Ascending aorta (tissue), 2 donors: Measurements from ENCODE around the gene NHLRC3. TPM values are rescaled to one million over a fixed set of nuclear protein-coding genes. Genes with fewer than 3 reads are reported as not detected.
"Not testable (repeated sequence)": the region's sequence is repeated elsewhere in the genome, so short reads cannot be mapped to it uniquely, and the experiment has no call there.

Experiments used
- DNase-seq, 2 donors: peaks; one replicate each; pipeline ENCODE4 v3.0.0-alpha.2; 2019; ENCODE audit warnings: low spot score in 2 of 2
- H3K27ac ChIP-seq, 2 donors: fragments of 200-600 bp; sonication (generic); one replicate each; pipeline ENCODE4 v1.5.1; 2016 to 2017; ENCODE audit warnings: mild to moderate bottlenecking in 1 of 2
- H3K27me3 ChIP-seq: fragments of 200-600 bp; sonication (generic); one replicate; pipeline ENCODE4 v1.5.1; 2017
- H3K36me3 ChIP-seq, 2 donors: fragments of 200-600 bp; sonication (generic); one replicate each; pipeline ENCODE4 v1.5.1; 2016
- H3K4me1 ChIP-seq, 2 donors: fragments of 200-600 bp; sonication (generic); one replicate each; pipeline ENCODE4 v1.5.1; 2016 to 2017; ENCODE audit warnings: mild to moderate bottlenecking in 1 of 2
- H3K4me3 ChIP-seq, 2 donors: fragments of 200-600 bp; sonication (generic); one replicate each; pipeline ENCODE4 v1.5.1; 2016 to 2017; ENCODE audit warnings: mild to moderate bottlenecking in 1 of 2
- H3K9me3 ChIP-seq, 2 donors: fragments of 200-600 bp; sonication (generic); one replicate each; pipeline ENCODE4 v1.5.1; 2016
- CTCF ChIP-seq, 3 experiments: fragments of 200-600 bp in 2 of 3; fragments of 450-650 bp in 1 of 3; sonication (generic) in 2 of 3; IDR thresholded peaks; one replicate each; pipeline ENCODE4 v1.5.1; 2016 to 2019; ENCODE audit warnings: antibody characterized with exemption in 3 of 3, mild to moderate bottlenecking in 1 of 3, moderate library complexity in 1 of 3
- intact Hi-C: fragments of 100-400 bp; cut with DNase I; formaldehyde crosslinking; loops from one replicate; pipeline ENCODE4 v1.15.1; 2023
- total RNA-seq: library from RNA; depleted of rRNA; stranded (reverse); fragments of >200 nt; gene quantifications from one replicate; pipeline ENCODE4 v1.1.0, GENCODE V29; 2016

Gene NHLRC3, protein sequence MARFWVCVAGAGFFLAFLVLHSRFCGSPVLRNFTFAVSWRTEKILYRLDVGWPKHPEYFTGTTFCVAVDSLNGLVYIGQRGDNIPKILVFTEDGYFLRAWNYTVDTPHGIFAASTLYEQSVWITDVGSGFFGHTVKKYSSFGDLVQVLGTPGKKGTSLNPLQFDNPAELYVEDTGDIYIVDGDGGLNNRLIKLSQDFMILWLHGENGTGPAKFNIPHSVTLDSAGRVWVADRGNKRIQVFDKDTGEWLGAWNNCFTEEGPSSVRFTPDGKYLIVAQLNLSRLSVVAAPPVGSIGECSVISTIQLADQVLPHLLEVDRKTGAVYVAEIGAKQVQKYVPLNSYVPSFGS
- 7.1 TPM for total RNA-seq

DNA sequence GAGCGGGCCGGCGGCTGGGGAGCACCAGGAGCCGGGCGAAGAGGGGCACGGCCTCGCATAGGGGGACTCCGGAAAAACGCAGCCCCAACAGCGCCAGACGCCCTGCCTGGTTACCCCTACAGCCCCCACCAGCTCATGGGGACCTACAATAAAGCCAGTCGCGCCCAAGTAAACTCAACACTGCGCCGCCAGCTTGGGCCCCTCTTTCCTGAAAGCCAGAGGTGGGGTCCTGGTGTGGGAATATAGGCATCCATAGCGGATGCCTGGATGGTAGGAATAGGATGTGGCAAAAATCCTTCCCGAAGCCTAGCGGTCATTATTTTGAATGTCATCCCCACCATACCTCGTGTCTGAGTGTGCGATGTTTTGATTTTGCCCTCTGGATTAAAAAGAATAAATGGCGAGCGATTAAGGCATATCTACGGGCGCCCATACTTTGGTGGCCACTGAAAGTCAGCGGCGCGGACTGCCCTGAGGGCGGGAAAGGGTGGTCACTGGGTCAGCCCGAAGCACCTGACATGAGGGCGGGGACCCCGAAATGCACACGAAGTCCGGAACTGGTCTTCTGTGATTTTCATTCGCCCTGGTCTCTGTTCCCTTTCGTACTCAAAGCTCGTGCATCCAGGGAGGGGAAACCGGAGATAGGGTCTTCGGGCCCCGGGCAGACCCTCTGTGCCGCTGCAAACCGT is at the start of gene NHLRC3, which contains the start of gene PROSER1:
Gene NHLRC3 (plus strand): TSS at position 577 of the 689 bp plus-strand sequence. CDS start 184 bp downstream, outside the sequence.
Gene PROSER1 (minus strand): TSS at position 210 of the 689 bp plus-strand sequence. CDS start 847 bp downstream, outside the sequence.
- no peaks in the 10 kb centered on the region for H3K27me3 ChIP-seq
- peak within 1 kb of the TSS; percentile 78 to 88 for H3K27ac ChIP-seq
- intact Hi-C loops, result loop anchor here (2.0 to 10.0 kb wide), 4 partner anchors 377 to 1737 kb away; partner anchors contain the start of gene MRPS31
- peak; percentile 76 to 97 for DNase-seq
- H3K4me3 ChIP-seq, result peak within 1 kb of the TSS; percentile 97 to 100
- no peaks in the 10 kb centered on the region for H3K9me3 ChIP-seq
- peaks cover 0 to 16% of the 10 kb centered on the region in 2 donors for H3K4me1 ChIP-seq
- TF ChIP-seq CTCF (IDR thresholded peaks at IDR 0.05), result no peak
- H3K36me3 ChIP-seq, result no peaks in the 10 kb centered on the region

DNA sequence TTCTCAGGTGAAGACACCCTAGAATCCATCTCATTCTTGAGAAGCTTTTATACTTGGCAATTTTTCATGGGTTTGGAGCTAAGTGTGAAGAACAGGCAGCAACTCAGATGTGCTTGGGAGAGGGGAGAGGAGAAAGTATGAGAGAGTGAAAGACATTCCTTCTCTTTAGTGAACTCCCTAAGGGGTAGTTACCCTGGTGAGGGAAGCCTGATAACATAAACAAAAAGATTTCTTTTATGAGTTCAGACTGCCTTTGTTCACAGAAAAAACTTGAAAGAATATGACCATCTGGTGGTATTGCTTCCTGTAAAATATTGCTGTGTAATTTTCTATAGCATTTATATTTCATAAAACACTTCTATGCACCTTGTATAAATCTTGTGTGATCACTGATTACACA is 47.6 kb upstream of the NHLRC3 start, which contains the start of gene STOML3:
Gene STOML3 (minus strand): TSS at position 139 of the 400 bp plus-strand sequence. CDS start 110 bp downstream, at position 29.
- H3K27ac ChIP-seq, result no peak within 1 kb of the TSS
- no peak within 1 kb of the TSS for H3K4me3 ChIP-seq
- no peaks in the 10 kb centered on the region for H3K4me1 ChIP-seq
- TF ChIP-seq CTCF (IDR thresholded peaks at IDR 0.05), result no peak
- no peaks in the 10 kb centered on the region for H3K9me3 ChIP-seq
- DNase-seq, result no peak
- intact Hi-C loops, result no loop called here
- H3K27me3 ChIP-seq, result no peaks in the 10 kb centered on the region
- H3K36me3 ChIP-seq, result no peaks in the 10 kb centered on the region

- H3K27me3 ChIP-seq, result no peaks in the 10 kb centered on the region
- TF ChIP-seq CTCF (IDR thresholded peaks at IDR 0.05), result no peak
- no peak overlapping the region for H3K27ac ChIP-seq
- no peak overlapping the region for H3K4me3 ChIP-seq
- H3K9me3 ChIP-seq, result no peaks in the 10 kb centered on the region
- H3K36me3 ChIP-seq, result no peaks in the 10 kb centered on the region
- DNase-seq, result no peak
- H3K4me1 ChIP-seq, result no peaks in the 10 kb centered on the region
- intact Hi-C loops, result no loop called here
Observed at GRCh38 chr13:38993381-38993780, 44.9 kb upstream of the NHLRC3 start.

- DNase-seq, result no peak
- Histone ChIP-seq H3K27me3 (no peaks in the 10 kb centered on the region), H3K9me3 (no peaks in the 10 kb centered on the region), H3K4me3 (no peak overlapping the region), H3K27ac (no peak overlapping the region), H3K4me1 (no peaks in the 10 kb centered on the region), H3K36me3 (no peaks in the 10 kb centered on the region)
- intact Hi-C loops, result no loop called here
- TF ChIP-seq CTCF (IDR thresholded peaks at IDR 0.05), result no peak
Observed at GRCh38 chr13:38998739-38999138, 39.5 kb upstream of the NHLRC3 start.

- H3K9me3 ChIP-seq, DNase-seq, intact Hi-C loops, H3K4me3 ChIP-seq, H3K4me1 ChIP-seq, H3K27ac ChIP-seq, H3K27me3 ChIP-seq: not testable (repeated sequence)
- H3K36me3 ChIP-seq, result peaks cover 14 to 18% of the 10 kb centered on the region in 2 donors
Observed at GRCh38 chr13:39006371-39007111, 31.7 kb upstream of the NHLRC3 start.
